Neuronal stem cell (in vitro differentiated cells): ENCODE data around the gene MED8.

Source experiments
- DNase-seq: peaks from one replicate; pipeline ENCODE4 v3.0.0-alpha.2; 2013; ENCODE audit warnings: low spot score
- H2AFZ ChIP-seq: one replicate; pipeline ENCODE4 v1.6.1; 2013; ENCODE audit warnings: mild to moderate bottlenecking, low read length, inconsistent platforms
- H2AK5ac ChIP-seq: 2 replicates; pipeline ENCODE4 v1.6.1; 2013; ENCODE audit warnings: low read depth, mild to moderate bottlenecking, inconsistent platforms, low read length, moderate library complexity, mixed read lengths
- H2BK120ac ChIP-seq: 2 replicates; pipeline ENCODE4 v1.6.1; 2013; ENCODE audit warnings: low read depth, mild to moderate bottlenecking, inconsistent platforms, low read length, moderate library complexity, mixed read lengths
- H2BK12ac ChIP-seq: one replicate; pipeline ENCODE4 v1.6.1; 2013; ENCODE audit warnings: low read length, inconsistent platforms
- H2BK15ac ChIP-seq: 2 replicates; pipeline ENCODE4 v1.6.1; 2013; ENCODE audit warnings: mild to moderate bottlenecking, low read length, inconsistent platforms, mixed read lengths
- H2BK5ac ChIP-seq: one replicate; pipeline ENCODE4 v1.6.1; 2013; ENCODE audit warnings: inconsistent platforms, mild to moderate bottlenecking, low read length, moderate library complexity
- H3K14ac ChIP-seq: one replicate; pipeline ENCODE4 v1.6.1; 2013; ENCODE audit warnings: low read length, inconsistent platforms
- H3K18ac ChIP-seq: 2 replicates; pipeline ENCODE4 v1.6.1; 2013; ENCODE audit warnings: low read length, inconsistent platforms
- H3K23ac ChIP-seq: 2 replicates; pipeline ENCODE4 v1.6.1; 2013; ENCODE audit warnings: low read depth, mild to moderate bottlenecking, mixed read lengths, low read length, inconsistent platforms; ENCODE audit not compliant: poor library complexity
- H3K27ac ChIP-seq: replicated peaks from 3 replicates; pipeline ENCODE4 v1.5.1; 2013; ENCODE audit warnings: low read length, inconsistent platforms
- H3K27me3 ChIP-seq, 3 experiments: 2 replicates each; pipeline ENCODE4 v1.6.1; 2013; ENCODE audit warnings: low read length in 3 of 3, mild to moderate bottlenecking in 2 of 3, inconsistent platforms in 1 of 3, low read depth in 1 of 3, mixed read lengths in 1 of 3, moderate library complexity in 1 of 3; ENCODE audit not compliant: control insufficient read depth in 3 of 3, insufficient read depth in 3 of 3
- H3K36me3 ChIP-seq, 2 donors: replicated peaks in 1 of 2; 2 replicates each; pipeline ENCODE4 v1.6.1; 2013; ENCODE audit warnings: low read length in 2 of 2; ENCODE audit not compliant: control insufficient read depth in 2 of 2, insufficient read depth in 2 of 2
- H3K4ac ChIP-seq: 2 replicates; pipeline ENCODE4 v1.6.1; 2013; ENCODE audit warnings: inconsistent platforms, mild to moderate bottlenecking, low read length, moderate library complexity
- H3K4me1 ChIP-seq, 2 donors: 1 replicate in 1 of 2; 2 replicates in 1 of 2; pipeline ENCODE4 v1.6.1; 2013; ENCODE audit warnings: low read length in 2 of 2, low read depth in 1 of 2; ENCODE audit not compliant: control insufficient read depth in 2 of 2, insufficient read depth in 1 of 2
- H3K4me2 ChIP-seq: one replicate; pipeline ENCODE4 v1.6.1; 2013; ENCODE audit warnings: mild to moderate bottlenecking, low read length, inconsistent platforms; ENCODE audit not compliant: insufficient read depth, poor library complexity, severe bottlenecking
- H3K4me3 ChIP-seq, 2 donors: 2 replicates each; pipeline ENCODE4 v1.5.1; 2013; ENCODE audit warnings: low read length in 2 of 2, mild to moderate bottlenecking in 2 of 2, inconsistent platforms in 1 of 2, moderate library complexity in 1 of 2
- H3K79me1 ChIP-seq: one replicate; pipeline ENCODE4 v1.6.1; 2013; ENCODE audit warnings: low read depth, mild to moderate bottlenecking, inconsistent platforms, low read length, moderate library complexity
- H3K9ac ChIP-seq: one replicate; pipeline ENCODE4 v1.6.1; 2013; ENCODE audit warnings: mild to moderate bottlenecking, low read depth, low read length, inconsistent platforms; ENCODE audit not compliant: poor library complexity
- H3K9me3 ChIP-seq, 2 donors: replicated peaks in 1 of 2; 2 replicates each; pipeline versions ENCODE3 to v1.6.1; 2013; ENCODE audit warnings: low read length in 2 of 2, mild to moderate bottlenecking in 2 of 2, inconsistent platforms in 1 of 2, low read depth in 1 of 2, mixed read lengths in 1 of 2, moderate library complexity in 1 of 2; ENCODE audit not compliant: control insufficient read depth in 2 of 2, insufficient read depth in 1 of 2
- H4K8ac ChIP-seq: one replicate; pipeline ENCODE4 v1.6.1; 2013; ENCODE audit warnings: low read depth, mild to moderate bottlenecking, inconsistent platforms, low read length, moderate library complexity
- H4K91ac ChIP-seq: one replicate; pipeline ENCODE4 v1.6.1; 2013; ENCODE audit warnings: low read length, low read depth, mild to moderate bottlenecking, inconsistent platforms; ENCODE audit not compliant: poor library complexity
- whole genome bisulfite sequencing, 2 donors: extraction: QIAGEN DNeasy Blood & Tissue Kit; methylation state at CpG; one replicate each; pipeline ENCODE4 v1.1.7; 2013; ENCODE audit warnings: missing lambda C conversion rate in 2 of 2, mixed read lengths in 1 of 2; ENCODE audit not compliant: insufficient read length in 2 of 2, insufficient replicate concordance in 1 of 2; ENCODE audit errors: extremely low coverage in 2 of 2; 5-methylcytosine and 5-hydroxymethylcytosine counted together

MED8 gene

DNA sequence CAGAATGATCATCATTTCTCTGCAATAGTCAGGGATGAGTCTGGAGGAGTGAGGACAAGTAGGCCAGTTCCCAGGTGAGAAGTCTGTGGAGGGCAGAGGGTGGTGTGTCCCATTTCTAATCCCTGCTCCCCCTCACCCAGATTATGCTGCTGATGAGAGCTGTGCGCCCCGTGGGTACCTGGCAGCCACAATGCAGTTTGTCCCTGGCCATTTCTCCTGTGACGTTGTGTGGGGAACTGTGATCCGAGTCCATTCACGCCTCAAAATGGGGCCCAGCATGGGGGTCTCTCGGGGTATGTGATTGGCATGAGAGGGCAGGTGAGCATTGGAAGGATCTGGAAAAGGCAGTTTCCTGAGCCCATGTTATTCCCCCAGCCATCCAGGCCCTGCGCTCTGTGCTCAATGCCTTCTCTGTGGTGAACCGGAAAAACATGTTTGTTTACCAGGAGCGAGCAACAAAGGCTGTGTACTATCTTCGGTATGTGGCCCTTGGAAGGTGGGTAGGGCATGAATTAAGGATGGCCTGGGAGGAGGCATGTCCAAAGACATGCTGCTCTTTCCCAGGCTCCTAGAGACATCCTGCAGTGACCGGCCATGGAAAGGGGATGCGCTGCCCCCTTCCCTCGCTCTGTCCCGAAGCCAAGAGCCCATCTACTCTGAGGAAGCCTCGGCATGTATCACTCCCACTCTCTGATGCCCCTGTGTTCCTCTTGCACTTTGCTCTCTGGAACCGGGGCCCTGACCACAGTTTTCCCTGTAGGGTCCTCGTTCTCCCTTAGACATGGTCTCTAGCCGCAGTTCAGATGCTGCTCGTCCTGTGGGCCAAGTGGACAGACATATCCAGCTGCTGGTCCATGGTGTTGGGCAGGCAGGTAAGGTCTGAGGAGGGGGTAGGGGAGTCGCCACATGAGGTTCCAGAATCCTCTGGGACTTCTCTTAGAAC, 47.7 kb upstream of the MED8 start:
- no peak overlapping the region for H4K8ac ChIP-seq
- H3K18ac ChIP-seq: no peak overlapping the region
- no peak overlapping the region for H3K4me2 ChIP-seq
- peaks cover 29 to 78% of the 10 kb centered on the region in 2 donors for H3K36me3 ChIP-seq
- H4K91ac ChIP-seq: no peak overlapping the region
- no peaks in the 10 kb centered on the region for H3K9me3 ChIP-seq
- no peak overlapping the region for H2BK12ac ChIP-seq
- H3K27ac ChIP-seq: no peak overlapping the region
- no peak for DNase-seq
- no peak overlapping the region for H2AK5ac ChIP-seq
- no peak overlapping the region for H2BK120ac ChIP-seq
- H2BK15ac ChIP-seq: no peak overlapping the region
- no CpG with 5 or more reads among the region's 20 CpGs for WGBS, 2 donors
- no peak overlapping the region for H2BK5ac ChIP-seq
- H3K4me3 ChIP-seq: no peak overlapping the region
- H3K14ac ChIP-seq: no peak overlapping the region
- no peak overlapping the region for H2AFZ ChIP-seq
- no peak overlapping the region for H3K4ac ChIP-seq
- no peaks in the 10 kb centered on the region for H3K27me3 ChIP-seq
- peaks cover 6 to 22% of the 10 kb centered on the region in 2 donors for H3K4me1 ChIP-seq
- H3K23ac ChIP-seq: peak overlapping the region; percentile 25
- H3K79me1 ChIP-seq: no peaks in the 10 kb centered on the region
- H3K9ac ChIP-seq: no peak overlapping the region

- H4K8ac ChIP-seq: no peak overlapping the region
- H3K9ac ChIP-seq: no peak overlapping the region
- H3K18ac ChIP-seq: no peak overlapping the region
- no peak overlapping the region for H2AK5ac ChIP-seq
- H4K91ac ChIP-seq: no peak overlapping the region
- no peak overlapping the region for H3K4me3 ChIP-seq
- WGBS, 2 donors: no CpG with 5 or more reads among the region's 3 CpGs
- H3K14ac ChIP-seq: no peak overlapping the region
- H3K36me3 ChIP-seq: peaks cover 35 to 79% of the 10 kb centered on the region in 2 donors
- no peak for DNase-seq
- H2BK5ac ChIP-seq: no peak overlapping the region
- H2BK12ac ChIP-seq: no peak overlapping the region
- H3K4me2 ChIP-seq: no peak overlapping the region
- no peak overlapping the region for H3K23ac ChIP-seq
- H3K27ac ChIP-seq: no peak overlapping the region
- peaks cover 0 to 2% of the 10 kb centered on the region in 2 donors for H3K9me3 ChIP-seq
- no peak overlapping the region for H2BK120ac ChIP-seq
- H3K4me1 ChIP-seq: peaks cover 4 to 22% of the 10 kb centered on the region in 2 donors
- H3K79me1 ChIP-seq: no peaks in the 10 kb centered on the region
- no peak overlapping the region for H2BK15ac ChIP-seq
- H2AFZ ChIP-seq: no peak overlapping the region
- no peak overlapping the region for H3K4ac ChIP-seq
- no peaks in the 10 kb centered on the region for H3K27me3 ChIP-seq
Measured at GRCh38 chr1:43436371-43436770, 46.8 kb upstream of the MED8 start.

DNA sequence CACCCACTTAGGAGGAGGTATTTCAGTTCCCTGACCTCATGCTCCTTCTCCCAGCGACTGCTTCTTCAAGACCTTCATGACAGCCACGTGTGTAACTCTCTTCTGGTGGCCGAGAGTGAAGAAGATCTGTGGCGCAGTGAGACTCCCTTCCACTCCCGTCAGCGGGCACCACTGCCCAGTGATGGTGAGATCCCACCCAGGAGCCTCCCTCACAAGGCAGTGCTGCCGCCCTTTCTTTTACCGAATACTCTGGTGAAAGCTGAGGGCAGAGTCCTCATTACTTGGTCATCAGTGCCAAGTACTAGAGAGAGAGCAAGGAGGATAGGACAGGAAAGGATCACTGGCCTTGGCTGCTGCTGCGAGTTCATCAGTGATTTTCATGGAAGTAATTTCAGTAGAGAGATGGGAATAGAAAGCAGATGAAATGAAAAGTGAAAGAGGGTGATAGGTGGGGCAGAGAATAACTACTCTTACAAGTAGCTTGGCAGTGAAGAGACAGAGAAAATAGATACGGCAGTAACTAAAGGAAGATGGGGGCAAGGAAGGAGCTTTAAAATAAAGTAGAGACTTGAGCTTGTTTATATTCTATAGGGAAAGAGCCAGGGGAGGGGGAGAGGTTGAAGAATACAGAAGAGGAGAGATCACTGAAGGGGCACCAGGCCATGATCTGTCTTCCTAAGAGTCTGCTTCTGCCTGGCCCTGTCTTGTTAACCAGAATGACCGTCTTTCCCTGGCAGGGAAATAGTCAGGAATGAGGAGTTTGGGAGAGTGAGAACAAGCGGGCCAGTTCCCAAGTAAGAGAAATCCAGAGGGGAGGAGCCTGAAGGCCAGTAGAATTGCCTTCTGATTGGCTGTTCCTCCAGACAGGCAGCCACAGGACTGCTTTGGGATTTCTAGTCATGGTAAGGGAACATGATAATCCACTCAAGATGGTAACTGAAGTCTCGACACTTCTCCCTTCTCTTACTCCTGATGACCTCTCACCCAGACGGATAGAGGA, 45.8 kb upstream of the MED8 start:
- Histone ChIP-seq H4K8ac (no peak overlapping the region), H3K79me1 (no peaks in the 10 kb centered on the region), H3K4me3 (no peak overlapping the region), H2BK12ac (no peak overlapping the region), H3K27me3 (no peaks in the 10 kb centered on the region), H2BK5ac (no peak overlapping the region), H3K4me2 (no peak overlapping the region), H3K36me3 (peaks cover 43 to 79% of the 10 kb centered on the region in 2 donors), H2AFZ (no peak overlapping the region), H3K9me3 (peaks cover 0 to 2% of the 10 kb centered on the region in 2 donors), H3K18ac (no peak overlapping the region), H3K14ac (no peak overlapping the region), H2BK15ac (no peak overlapping the region), H2BK120ac (no peak overlapping the region), H3K4ac (no peak overlapping the region), H2AK5ac (no peak overlapping the region), H4K91ac (no peak overlapping the region), H3K4me1 (peaks cover 4 to 22% of the 10 kb centered on the region in 2 donors), H3K23ac (no peak overlapping the region), H3K9ac (no peak overlapping the region), H3K27ac (no peak overlapping the region)
- no peak for DNase-seq
- WGBS, 2 donors: no CpG with 5 or more reads among the region's 14 CpGs
